ENCODE results near the gene KIF16B.
A peak's percentile ranks its signal among the peaks of the same experiment; 100 is the strongest.
"Not testable (repeated sequence)": the region's sequence is repeated elsewhere in the genome, so short reads cannot be mapped to it uniquely, and the experiment has no call there.

Gene KIF16B

GRCh38 chr20:16552015-16552414, 21.2 kb downstream of the KIF16B start:
- DNase-seq: no peak

GRCh38 chr20:16551607-16552006, 21.6 kb downstream of the KIF16B start:
- no peak for DNase-seq

- no peak for DNase-seq
These were observed 25.1 kb downstream of the KIF16B start for GRCh38 chr20:16548068-16548672.

- no peak for DNase-seq
These were observed 28.3 kb downstream of the KIF16B start for GRCh38 chr20:16544949-16545348.

GRCh38 chr20:16542477-16542876, 30.8 kb downstream of the KIF16B start:
- DNase-seq: no peak

- no peak for DNase-seq
These were observed 31.4 kb downstream of the KIF16B start for GRCh38 chr20:16541878-16542277.

GRCh38 chr20:16541226-16541625, 32.0 kb downstream of the KIF16B start:
- no peak for DNase-seq

GRCh38 chr20:16539280-16540021, 33.8 kb downstream of the KIF16B start:
- no peak for DNase-seq

- DNase-seq: no peak
These were observed 34.5 kb downstream of the KIF16B start for GRCh38 chr20:16538779-16539178.

GRCh38 chr20:16537918-16538317, 35.3 kb downstream of the KIF16B start:
- no peak for DNase-seq

GRCh38 chr20:16537025-16537665, 36.1 kb downstream of the KIF16B start:
- DNase-seq: no peak

- no peak for DNase-seq
These were observed 38.0 kb downstream of the KIF16B start for GRCh38 chr20:16535277-16535676.

- DNase-seq: no peak
These were observed 39.7 kb downstream of the KIF16B start for GRCh38 chr20:16533502-16533901.

GRCh38 chr20:16531485-16531884, 41.8 kb downstream of the KIF16B start:
- no peak for DNase-seq

- DNase-seq: no peak
These were observed 43.0 kb downstream of the KIF16B start for GRCh38 chr20:16530201-16530681.

GRCh38 chr20:16528078-16528477, 45.2 kb downstream of the KIF16B start:
- DNase-seq: peak; percentile 3

GRCh38 chr20:16527438-16527837, 45.8 kb downstream of the KIF16B start:
- DNase-seq: no peak

GRCh38 chr20:16526433-16527380, 46.5 kb downstream of the KIF16B start:
- no peak for DNase-seq

- not testable (repeated sequence) for DNase-seq
These were observed 50.6 kb downstream of the KIF16B start for GRCh38 chr20:16522651-16523050.

- no peak for DNase-seq
These were observed 53.1 kb downstream of the KIF16B start for GRCh38 chr20:16520154-16520553.

- not testable (repeated sequence) for DNase-seq
These were observed 53.6 kb downstream of the KIF16B start for GRCh38 chr20:16519673-16520072.

GRCh38 chr20:16518784-16519084, 54.5 kb downstream of the KIF16B start:
- DNase-seq: no peak

Measured in NCI-H226 (cell line).